Measurements from ENCODE around the gene AMD1. TPM values are rescaled to one million over a fixed set of nuclear protein-coding genes. Genes with fewer than 3 reads are reported as not detected.
A peak's percentile ranks its signal among the peaks of the same experiment; 100 is the strongest.

AMD1 gene
- total and polyA plus RNA-seq, 2 of the 8 experiments (the other 6 are each of a cell fraction or from before 2014, with no cell fraction given), result 60.9 to 177 TPM

GRCh38 chr6:110874880-110875547, 429 bp downstream of the AMD1 start:
- peak overlapping the region; percentile 75 for H3K27ac ChIP-seq (ENCODE audit: low read depth, low read length)
- no peak for FAIRE-seq
- DNase-seq (ENCODE audit: low read depth in 1 of 2, low spot score in 2 of 2), result no peak
- no peak for TF ChIP-seq CEBPB (IDR thresholded peaks at IDR 0.05; ENCODE audit: low read depth, low read length)
- TF ChIP-seq CTCF (IDR thresholded peaks at IDR 0.05; ENCODE audit: control extremely low read depth in 1 of 3, insufficient read depth in 1 of 3, low read depth in 1 of 3, low read length in 3 of 3), result no peak
- no peak for TF ChIP-seq ZNF274 (IDR thresholded peaks at IDR 0.05; ENCODE audit: borderline replicate concordance, extremely low read depth, low read length)
- no peak; the same call in none of the 2 replicates for TF ChIP-seq POLR2AphosphoS5 (IDR thresholded peaks at IDR 0.05; ENCODE audit: low read depth, low read length)
- TF ChIP-seq PHF8 (conservative IDR thresholded peaks at IDR 0.05; ENCODE audit: low read depth, low read length), result no peak
- no peak for TF ChIP-seq GTF2F1 (IDR thresholded peaks at IDR 0.05; ENCODE audit: borderline replicate concordance, low read depth, low read length)
- TF ChIP-seq EGR1 (IDR thresholded peaks at IDR 0.05; ENCODE audit: borderline replicate concordance, low read depth, low read length), result no peak
- TF ChIP-seq SIN3A (conservative IDR thresholded peaks at IDR 0.05 in 1 of 2, IDR thresholded peaks at IDR 0.05 in 1 of 2; ENCODE audit: low read depth in 1 of 2, low read length in 2 of 2), result peak; percentile 6 to 46; a peak in 1 of 4 replicates
- TF ChIP-seq EZH2 (IDR thresholded peaks at IDR 0.05; ENCODE audit: low read depth, low read length, severe bottlenecking), result no peak

More at GRCh38 chr6:110874880-110875547, 429 bp downstream of the AMD1 start:
- no peak overlapping the region for H3K14ac ChIP-seq (ENCODE audit: insufficient read length)
- H2BK5ac ChIP-seq (ENCODE audit: low read depth, low read length), result peak overlapping the region; percentile 72
- H2BK15ac ChIP-seq (ENCODE audit: low read length), result no peak overlapping the region
- no peak overlapping the region for H2BK12ac ChIP-seq (ENCODE audit: low read depth, low read length)
- H3K4me1 ChIP-seq (replicated peaks in 1 of 4; ENCODE audit: control insufficient read depth in 3 of 4, insufficient read depth in 4 of 4, low read length in 3 of 4), result peaks cover 0 to 4% (median under 1%) of the 10 kb centered on the region in 4 experiments; a peak in 4 of 7 replicates
- H4K20me1 ChIP-seq (replicated peaks in 1 of 2; ENCODE audit: control insufficient read depth in 1 of 2, insufficient read depth in 2 of 2, low read length in 2 of 2), result peaks cover 22 to 29% of the 10 kb centered on the region in 2 experiments
- H3K18ac ChIP-seq (ENCODE audit: extremely low read depth, low read length), result peak overlapping the region; percentile 66
- POLR2A ChIA-PET (ENCODE audit: partially characterized antibody), result interaction anchor here (0.6 to 8.7 kb wide), 57 partner anchors 11 to 1779 kb away, joined by 3 to 344 read pairs (median 5); partner anchors contain the start of genes CDK19, CEP57L1, GTF3C6 and RPF2
- H2AK5ac ChIP-seq (ENCODE audit: low read depth, low read length), result no peak overlapping the region
- peak overlapping the region; percentile 81 to 95 (median 90) for H3K4me3 ChIP-seq (ENCODE audit: extremely low read depth in 1 of 4, insufficient read depth in 2 of 4, low read depth in 3 of 4, low read length in 4 of 4)
- peaks cover 50 to 67% of the 10 kb centered on the region in 2 experiments for H3K79me2 ChIP-seq (ENCODE audit: control insufficient read depth in 1 of 2, insufficient read depth in 2 of 2, low read length in 2 of 2)
- no peak overlapping the region for H2BK120ac ChIP-seq (replicated peaks; ENCODE audit: low read depth, low read length)
- H3K9me3 ChIP-seq (ENCODE audit: insufficient read depth in 2 of 2, low read depth in 1 of 2, low read length in 1 of 2), result no peaks in the 10 kb centered on the region
- H3K9ac ChIP-seq (replicated peaks in 1 of 4; ENCODE audit: extremely low read depth in 1 of 4, low read depth in 3 of 4, low read length in 3 of 4), result peak overlapping the region; percentile 93 to 99 (median 94)
- CTCF ChIA-PET (ENCODE audit: partially characterized antibody), result interaction anchor here (0.8 to 2.2 kb wide), 4 partner anchors 10 to 60 kb away, joined by 3 to 7 read pairs (median 4); partner anchors contain the start of gene CDK19
- no peak overlapping the region for H2AFZ ChIP-seq (ENCODE audit: low read length)
- peaks cover 16% of the 10 kb centered on the region for H3K23me2 ChIP-seq (ENCODE audit: low read depth, low read length)
- H3K79me1 ChIP-seq (ENCODE audit: low read depth, low read length), result no peaks in the 10 kb centered on the region
- H4K91ac ChIP-seq (replicated peaks; ENCODE audit: insufficient read length, low read length), result no peak overlapping the region
- 1% methylated on average over 38 of the region's 60 CpGs; no CpG with 5 or more reads in 1 of the 2 experiments for WGBS, 2 experiments (ENCODE audit: extremely low coverage in 1 of 2, insufficient coverage in 1 of 2, insufficient read length in 1 of 2, insufficient replicate concordance in 2 of 2, low coverage in 1 of 2, low lambda C conversion rate in 2 of 2, missing lambda C conversion rate in 1 of 2)
- peak overlapping the region; percentile 97; the same call in 1 of the 2 replicates for H4K8ac ChIP-seq (ENCODE audit: extremely low read depth, insufficient read depth, low read length)
- peak overlapping the region; percentile 77 for H3K56ac ChIP-seq (replicated peaks; ENCODE audit: insufficient read length, low read depth, low read length)
- no peaks in the 10 kb centered on the region for H3K27me3 ChIP-seq (replicated peaks in 1 of 4; ENCODE audit: control insufficient read depth in 3 of 4, extremely low read depth in 1 of 4, insufficient read depth in 3 of 4, low read length in 3 of 4)
- peak overlapping the region; percentile 80 to 87; a peak in 3 of 4 replicates for H3K4me2 ChIP-seq (ENCODE audit: insufficient read depth in 1 of 2, low read depth in 2 of 2, low read length in 2 of 2)
- H3K4ac ChIP-seq (replicated peaks; ENCODE audit: insufficient read length, low read depth, low read length), result no peak overlapping the region
- no peak overlapping the region for H2BK20ac ChIP-seq (ENCODE audit: low read length)
- H3K36me3 ChIP-seq (ENCODE audit: control insufficient read depth in 2 of 4, insufficient read depth in 4 of 4, low read length in 3 of 4), result no peaks in the 10 kb centered on the region
- H4K5ac ChIP-seq (ENCODE audit: insufficient read length, low read depth, low read length), result peak overlapping the region; percentile 71
- no peak overlapping the region for H3K23ac ChIP-seq (ENCODE audit: insufficient read length)

Data from H1 (cell line).